Omental fat pad (tissue), 4 donors: Measurements from ENCODE around the gene AKAP6. TPM values are rescaled to one million over a fixed set of nuclear protein-coding genes. Genes with fewer than 3 reads are reported as not detected.
"Not testable (repeated sequence)": the region's sequence is repeated elsewhere in the genome, so short reads cannot be mapped to it uniquely, and the experiment has no call there.

Source experiments
- ATAC-seq: fragments of 150-250 bp; one replicate; pipeline ENCODE4 v1.9.1; 2016; ENCODE audit warnings: mild to moderate bottlenecking, moderate library complexity; ENCODE audit not compliant: low FRiP score
- DNase-seq: peaks from one replicate; pipeline ENCODE4 v3.0.0-alpha.2; 2019; ENCODE audit warnings: low spot score
- CTCF ChIP-seq, 3 donors: fragments of 450-650 bp; IDR thresholded peaks; one replicate each; pipeline ENCODE4 v1.5.1; 2016 to 2017; ENCODE audit warnings: antibody characterized with exemption in 3 of 3, mild to moderate bottlenecking in 3 of 3, moderate library complexity in 2 of 3
- total RNA-seq, 4 donors: library from RNA; depleted of rRNA; stranded (reverse); fragments of >200 nt; gene quantifications; one replicate each; pipeline ENCODE4 v1.1.0, GENCODE V29; 2016

The AKAP6 gene
- total RNA-seq, 4 donors from 2014 or later, result 3.3 to 8.7 (median 5.2) TPM

GRCh38 chr14:32367516-32367915 is 38.4 kb downstream of the AKAP6 start:
- no peak for TF ChIP-seq CTCF (IDR thresholded peaks at IDR 0.05)
- no peak for DNase-seq
- ATAC-seq, result no peak

- DNase-seq (no peak), ATAC-seq (no peak)
- no peak for TF ChIP-seq CTCF (IDR thresholded peaks at IDR 0.05)
Observed at GRCh38 chr14:32368107-32368506, 39.0 kb downstream of the AKAP6 start.

GRCh38 chr14:32370714-32371113 is 41.6 kb downstream of the AKAP6 start:
- no peak for DNase-seq
- peak; percentile 87 for ATAC-seq
- TF ChIP-seq CTCF (IDR thresholded peaks at IDR 0.05), result no peak

GRCh38 chr14:32372154-32372553 is 43.1 kb downstream of the AKAP6 start:
- ATAC-seq (no peak), DNase-seq (no peak)
- TF ChIP-seq CTCF (IDR thresholded peaks at IDR 0.05), result no peak

GRCh38 chr14:32373174-32373573 is 44.1 kb downstream of the AKAP6 start:
- ATAC-seq, DNase-seq: not testable (repeated sequence)

GRCh38 chr14:32374155-32374554 is 45.1 kb downstream of the AKAP6 start:
- ATAC-seq (no peak), DNase-seq (no peak)
- TF ChIP-seq CTCF (IDR thresholded peaks at IDR 0.05), result no peak

- no peak for ATAC-seq
- no peak for TF ChIP-seq CTCF (IDR thresholded peaks at IDR 0.05)
- no peak for DNase-seq
Observed at GRCh38 chr14:32375663-32376062, 46.6 kb downstream of the AKAP6 start.
